Jurkat, Clone E6-1 (cell line): ENCODE results near the gene GCNT3. TPM values are rescaled to one million over a fixed set of nuclear protein-coding genes. Genes with fewer than 3 reads are reported as not detected.

Experiments
- DNase-seq: peaks from one replicate; pipeline ENCODE4 v3.0.0-alpha.2; 2011; ENCODE audit warnings: low read depth, low spot score
- H3K4me3 ChIP-seq: 2 replicates; pipeline ENCODE4 v1.5.1; 2011; ENCODE audit warnings: mild to moderate bottlenecking, low read length, control low read depth, moderate library complexity
- polyA plus RNA-seq: library from polyadenylated mRNA; unstranded; fragments of >200 nt; gene quantifications from one replicate; pipeline ENCODE4 v1.2.1, GENCODE V29; 2012; ENCODE audit warnings: missing spikeins; ENCODE audit not compliant: insufficient read length, insufficient read depth

The GCNT3 gene, protein sequence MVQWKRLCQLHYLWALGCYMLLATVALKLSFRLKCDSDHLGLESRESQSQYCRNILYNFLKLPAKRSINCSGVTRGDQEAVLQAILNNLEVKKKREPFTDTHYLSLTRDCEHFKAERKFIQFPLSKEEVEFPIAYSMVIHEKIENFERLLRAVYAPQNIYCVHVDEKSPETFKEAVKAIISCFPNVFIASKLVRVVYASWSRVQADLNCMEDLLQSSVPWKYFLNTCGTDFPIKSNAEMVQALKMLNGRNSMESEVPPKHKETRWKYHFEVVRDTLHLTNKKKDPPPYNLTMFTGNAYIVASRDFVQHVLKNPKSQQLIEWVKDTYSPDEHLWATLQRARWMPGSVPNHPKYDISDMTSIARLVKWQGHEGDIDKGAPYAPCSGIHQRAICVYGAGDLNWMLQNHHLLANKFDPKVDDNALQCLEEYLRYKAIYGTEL
- polyA plus RNA-seq: not detected

DNA sequence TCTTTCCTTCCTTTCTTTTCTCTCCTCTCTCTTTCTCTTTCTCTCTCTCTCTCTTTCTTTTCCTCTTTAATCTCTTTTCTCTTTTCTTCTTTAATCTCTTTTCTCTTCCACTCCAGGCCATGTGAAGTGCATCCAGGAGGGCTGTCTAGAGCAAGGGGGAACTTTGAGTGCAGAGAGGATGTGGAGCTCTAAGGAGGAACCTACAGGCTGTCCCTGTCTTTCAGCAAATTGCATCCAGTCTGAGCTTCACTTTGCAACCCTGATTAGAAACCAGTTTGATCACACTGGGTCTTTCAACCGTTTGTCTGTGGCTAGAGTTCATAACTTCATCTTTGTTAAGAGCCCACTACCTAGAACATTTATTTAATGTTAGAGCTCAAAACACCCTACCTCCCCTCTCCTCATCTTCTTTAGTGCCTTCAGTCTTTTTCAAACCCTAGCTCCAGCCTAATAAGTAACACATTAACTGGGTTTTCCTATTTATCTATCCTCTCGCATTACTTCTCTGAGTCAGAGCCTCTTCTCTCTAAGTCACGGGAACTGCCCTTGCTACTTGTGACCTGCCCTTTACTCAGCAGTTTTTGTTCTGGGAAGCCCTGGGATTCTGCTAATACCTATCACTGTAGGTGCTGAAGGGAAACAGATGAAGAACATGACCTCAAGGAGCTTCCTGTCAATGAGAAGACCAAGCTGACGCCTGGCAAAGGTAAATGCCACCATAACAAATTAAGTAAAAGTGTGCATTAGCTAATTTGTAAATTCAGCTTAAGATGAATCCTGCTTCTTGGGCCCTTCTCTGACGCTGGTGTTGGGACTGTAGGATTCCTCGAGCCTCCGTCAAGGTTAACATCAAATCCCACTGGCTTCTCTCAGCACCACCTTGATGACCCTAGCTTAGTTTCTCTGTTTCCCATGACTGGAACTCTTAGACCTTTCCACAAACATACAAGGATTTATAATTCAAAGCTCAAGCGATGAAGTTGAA lies at the start of gene GCNT3:
Gene GCNT3, plus strand, starts transcription at position 508 of the 985 bp plus-strand sequence. CDS start 6,456 bp downstream, outside the sequence.
- no peak within 1 kb of the TSS for H3K4me3 ChIP-seq
- DNase-seq: no peak

DNA sequence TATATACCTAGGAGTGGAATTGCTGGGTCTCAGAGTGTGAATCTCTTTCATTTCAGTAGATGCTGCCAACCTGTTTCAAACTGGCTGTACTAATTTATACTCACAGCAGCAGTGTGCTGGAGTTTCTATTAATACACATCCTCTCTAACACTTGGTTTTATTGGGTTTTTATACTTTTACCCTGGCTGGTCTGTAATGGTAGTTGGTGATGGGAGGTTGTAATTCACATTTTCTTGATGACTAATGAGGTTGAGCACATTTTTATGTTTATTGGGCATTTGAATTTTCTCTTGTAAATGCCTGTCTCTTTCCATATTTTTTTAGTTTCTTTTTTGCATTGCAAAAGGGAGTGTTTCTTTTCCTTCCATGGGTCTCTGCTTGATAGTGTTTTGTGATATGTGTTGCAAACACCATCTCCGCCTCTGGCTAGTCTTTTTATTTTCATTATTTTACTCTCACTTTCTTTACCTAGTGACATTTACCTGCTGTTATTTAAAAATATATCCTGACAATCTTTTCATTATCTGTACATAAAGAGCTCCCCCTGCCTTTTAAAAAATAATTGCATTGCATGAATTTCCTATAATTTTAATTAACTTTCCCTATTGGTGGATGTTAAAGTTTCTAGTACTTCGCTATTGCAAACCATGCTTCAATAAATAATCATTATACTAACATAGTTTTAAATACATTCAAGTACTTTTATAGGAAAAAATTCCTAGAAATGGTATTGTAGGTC lies 49.0 kb upstream of the GCNT3 start:
- no peak for DNase-seq
- H3K4me3 ChIP-seq: no peak overlapping the region

DNA sequence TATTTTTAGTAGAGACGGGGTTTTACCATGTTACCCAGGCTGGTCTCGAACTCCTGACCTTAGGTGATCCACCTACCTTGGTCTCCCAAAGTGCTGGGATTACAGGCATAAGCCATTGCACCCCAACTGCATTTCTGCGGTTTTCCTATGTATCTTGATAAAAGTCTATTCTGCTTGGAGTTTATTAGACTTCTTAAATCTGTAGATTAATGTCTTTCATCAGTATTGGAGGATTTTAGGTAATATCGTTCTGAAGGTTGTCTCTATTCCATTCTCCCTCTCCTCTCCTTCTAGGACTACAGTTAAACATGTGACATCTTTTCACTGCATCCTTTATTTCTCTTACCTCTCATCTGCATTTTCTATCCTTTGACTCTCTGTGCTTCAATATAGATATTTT lies 46.3 kb upstream of the GCNT3 start:
- no peak for DNase-seq
- no peak overlapping the region for H3K4me3 ChIP-seq

DNA sequence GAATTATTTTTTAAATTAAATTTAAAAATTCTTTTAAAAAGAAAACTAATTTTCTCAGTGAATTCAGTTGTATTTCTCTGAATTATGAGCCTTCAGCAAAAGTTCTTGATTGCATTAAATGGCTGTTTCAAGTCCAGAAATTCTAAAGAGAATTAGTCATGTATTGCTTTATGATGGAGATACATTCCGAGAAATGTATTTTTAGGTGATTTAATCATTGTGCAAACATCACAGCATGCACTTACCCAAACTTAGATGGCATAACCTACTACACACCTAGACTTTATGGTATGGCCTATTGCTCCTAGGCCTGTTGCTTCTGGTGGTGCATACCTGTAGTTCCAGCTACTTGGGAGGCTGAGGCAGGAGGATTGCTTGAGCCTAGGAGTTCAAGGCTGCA lies 44.3 kb upstream of the GCNT3 start:
- no peak for DNase-seq
- no peak overlapping the region for H3K4me3 ChIP-seq

DNA sequence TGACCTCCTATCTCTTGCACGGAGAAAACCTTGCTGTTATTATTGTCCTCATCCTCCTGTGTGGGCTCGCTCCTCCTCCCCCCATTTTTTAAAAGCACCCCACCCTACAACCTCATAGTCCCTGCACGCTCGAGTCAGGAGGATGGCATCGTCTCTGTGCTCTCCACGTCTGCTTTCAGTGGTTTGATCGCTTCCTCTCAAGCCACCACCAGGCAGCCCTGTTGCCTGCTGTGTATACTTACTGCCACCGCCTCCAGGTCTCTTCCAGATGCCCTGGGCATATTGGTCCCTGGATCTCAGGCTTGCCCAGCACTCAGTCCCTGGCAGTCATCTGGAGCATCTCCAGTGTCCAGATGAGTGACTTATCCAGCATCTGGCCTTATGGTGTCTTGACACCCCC lies 42.1 kb upstream of the GCNT3 start:
- DNase-seq: no peak
- no peak overlapping the region for H3K4me3 ChIP-seq

DNA sequence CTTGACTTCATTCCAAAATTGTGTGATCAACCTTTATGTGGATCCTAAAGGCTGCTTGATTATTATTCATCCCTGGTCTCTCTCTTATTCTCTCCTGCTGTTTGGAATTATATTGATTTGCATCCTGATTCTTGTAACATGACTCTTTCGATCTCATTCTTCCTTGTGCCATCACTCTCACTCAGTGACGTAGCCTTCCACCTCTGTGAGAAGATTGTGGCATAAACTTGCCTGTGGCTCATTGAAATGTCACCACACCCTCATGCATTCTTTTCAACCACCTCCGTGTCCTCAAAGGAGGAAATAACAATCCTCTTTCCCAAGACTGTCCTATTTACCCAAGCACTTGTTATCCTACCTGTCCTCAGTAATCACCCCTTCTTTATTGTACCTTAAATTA lies 41.3 kb upstream of the GCNT3 start:
- no peak overlapping the region for H3K4me3 ChIP-seq
- no peak for DNase-seq

DNA sequence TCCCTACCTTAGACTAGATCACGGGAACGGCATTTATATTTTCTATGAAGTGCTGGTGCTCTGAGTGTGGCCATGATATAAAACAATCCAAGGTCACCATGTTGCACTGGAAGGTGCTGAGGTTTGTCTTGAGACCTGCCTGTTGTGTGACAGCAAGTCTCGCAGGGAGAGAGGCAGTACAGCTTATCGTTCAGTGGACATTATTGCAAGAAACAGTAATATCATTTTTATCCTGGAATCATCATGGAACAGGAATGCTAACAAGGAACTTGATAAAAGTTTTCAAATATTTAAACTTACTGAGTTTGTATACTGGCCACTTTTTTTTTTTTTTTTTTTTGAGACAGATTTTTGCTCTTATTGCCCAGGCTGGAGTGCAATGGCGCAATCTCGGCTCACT lies 40.0 kb upstream of the GCNT3 start:
- no peak for DNase-seq
- H3K4me3 ChIP-seq: no peak overlapping the region

DNA sequence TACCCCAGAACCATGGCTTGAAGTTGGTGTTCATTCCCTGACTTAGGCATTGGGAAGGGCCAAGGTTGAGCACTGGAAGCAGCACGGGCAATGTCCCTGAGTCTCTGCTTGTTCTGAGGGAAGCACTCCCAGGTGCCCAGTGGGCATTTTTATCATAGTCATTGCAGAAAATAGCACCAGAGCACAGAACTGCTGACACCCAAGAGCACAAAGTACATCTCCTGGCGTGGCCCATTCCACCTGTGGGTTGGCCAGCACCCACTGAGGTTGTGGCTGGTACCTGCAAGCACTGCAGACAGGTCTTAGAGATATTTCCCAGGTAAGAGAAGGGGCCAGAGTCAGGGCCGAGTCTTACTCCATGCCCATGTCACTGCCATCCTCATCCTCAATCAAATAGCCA lies 28.5 kb upstream of the GCNT3 start:
- H3K4me3 ChIP-seq: no peak overlapping the region
- no peak for DNase-seq

DNA sequence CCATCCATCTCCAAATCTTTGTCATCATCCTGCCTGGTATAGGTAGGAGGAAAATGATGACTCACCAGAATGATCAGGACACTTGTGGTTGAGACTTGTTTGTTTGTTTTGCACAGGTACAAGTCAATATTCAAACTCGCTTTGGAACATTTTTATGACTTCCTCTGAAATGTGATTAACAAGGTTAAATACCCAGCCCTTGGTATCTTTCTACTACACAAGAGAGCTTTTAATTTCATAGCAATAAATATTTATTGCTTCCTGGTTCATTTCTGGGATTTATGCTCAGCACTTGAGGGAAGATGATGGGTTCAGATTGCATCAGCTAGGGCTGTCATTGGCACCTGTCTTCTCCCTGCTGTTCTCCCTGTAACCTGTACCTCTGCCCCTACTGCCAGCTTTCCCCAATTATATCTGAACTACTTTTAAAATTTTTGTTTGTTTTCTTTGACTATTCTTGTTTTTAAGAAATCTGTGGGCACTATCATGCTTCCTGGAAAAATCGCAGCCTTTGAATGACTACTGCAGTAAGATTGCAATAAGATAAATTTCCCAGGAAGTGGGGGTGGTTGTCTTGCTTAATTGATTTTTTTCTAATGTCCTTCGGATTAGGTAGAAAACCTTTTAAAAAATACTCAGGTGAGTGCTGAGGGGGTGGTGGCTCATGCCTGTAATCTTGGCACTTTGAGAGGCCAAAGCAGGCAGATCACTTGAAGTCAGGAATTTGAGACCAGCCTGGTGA lies 24.3 kb upstream of the GCNT3 start:
- DNase-seq: no peak
- no peak overlapping the region for H3K4me3 ChIP-seq

DNA sequence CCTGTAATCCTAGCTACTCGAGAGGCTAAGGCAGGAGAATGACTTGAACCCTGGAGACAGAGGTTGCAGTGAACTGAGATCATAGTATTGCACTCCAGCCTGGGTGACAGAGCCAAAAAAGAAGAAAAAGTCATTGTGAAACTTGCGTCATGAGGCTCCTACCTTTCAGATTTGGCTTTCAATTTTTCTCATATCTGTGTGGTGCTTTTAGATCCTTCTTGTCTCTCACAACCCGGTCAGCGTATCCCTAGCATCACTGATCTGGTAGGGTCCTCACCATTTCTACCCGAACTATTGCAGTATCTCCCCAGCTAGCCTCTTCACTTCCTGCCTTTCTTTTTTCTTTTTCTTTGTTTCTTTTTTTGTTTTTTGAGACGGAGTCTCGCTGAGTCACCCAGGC lies 21.6 kb upstream of the GCNT3 start:
- DNase-seq: no peak
- H3K4me3 ChIP-seq: no peak overlapping the region

DNA sequence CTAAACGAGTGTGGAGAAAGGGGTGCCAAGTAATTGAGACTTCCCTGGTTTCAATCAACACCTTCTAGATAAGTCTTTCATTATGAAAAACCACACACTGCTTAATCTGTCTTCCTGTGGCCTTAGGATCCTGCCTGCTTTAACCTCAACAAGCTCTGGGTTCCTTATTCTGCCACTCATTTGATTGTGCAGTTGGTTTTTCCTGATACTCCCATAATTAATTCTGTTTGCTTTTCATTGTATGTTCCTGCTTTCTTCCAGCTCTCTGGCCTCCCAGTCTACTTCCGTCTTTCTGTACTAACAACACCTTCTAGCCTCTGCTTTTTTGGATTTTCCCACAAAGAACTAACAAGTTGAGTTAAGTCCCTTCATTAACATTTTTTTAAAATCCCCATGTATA lies 20.2 kb upstream of the GCNT3 start:
- DNase-seq: peak; percentile 11
- no peak overlapping the region for H3K4me3 ChIP-seq

DNA sequence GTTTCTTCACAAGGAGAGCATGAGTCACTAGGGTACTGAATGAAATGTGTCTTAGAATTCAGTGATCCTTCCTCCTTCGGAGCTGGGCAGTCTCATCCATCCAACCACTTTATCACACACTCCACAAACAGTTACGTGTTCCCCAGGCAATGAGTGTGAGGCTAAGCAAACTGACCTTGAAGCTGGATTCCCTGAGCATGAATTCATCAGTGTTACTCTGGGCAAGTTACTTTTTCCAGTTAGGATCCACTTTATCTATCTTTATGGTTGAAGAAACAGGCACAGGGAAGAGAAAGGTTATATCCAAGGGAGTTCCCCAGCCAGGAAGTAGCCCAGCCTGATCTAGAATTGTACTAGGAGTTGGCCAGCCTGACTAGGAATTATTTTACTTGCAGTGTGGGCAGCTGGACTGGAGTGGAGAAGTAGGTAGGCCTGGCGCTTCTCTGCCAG lies 17.1 kb upstream of the GCNT3 start:
- DNase-seq: no peak
- H3K4me3 ChIP-seq: no peak overlapping the region

DNA sequence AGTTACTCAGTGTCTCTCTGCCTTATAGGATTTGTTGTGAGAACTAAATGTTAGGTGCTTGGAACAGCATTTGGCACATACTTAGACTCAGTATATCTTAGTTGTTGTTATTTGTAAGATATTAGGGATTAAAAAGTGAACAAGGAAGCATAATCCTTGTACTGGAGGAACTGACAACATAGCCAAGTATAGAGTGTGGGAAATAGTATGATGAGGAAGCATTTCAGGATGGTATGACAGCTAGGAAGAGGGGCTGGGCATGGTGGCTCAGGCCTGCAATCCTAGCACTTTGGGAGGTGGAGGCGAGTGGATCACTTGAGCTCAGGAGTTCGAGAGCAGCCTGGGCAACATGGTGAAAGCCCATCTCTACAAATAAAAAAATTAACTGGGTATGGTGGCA lies 16.6 kb upstream of the GCNT3 start:
- no peak overlapping the region for H3K4me3 ChIP-seq
- no peak for DNase-seq

DNA sequence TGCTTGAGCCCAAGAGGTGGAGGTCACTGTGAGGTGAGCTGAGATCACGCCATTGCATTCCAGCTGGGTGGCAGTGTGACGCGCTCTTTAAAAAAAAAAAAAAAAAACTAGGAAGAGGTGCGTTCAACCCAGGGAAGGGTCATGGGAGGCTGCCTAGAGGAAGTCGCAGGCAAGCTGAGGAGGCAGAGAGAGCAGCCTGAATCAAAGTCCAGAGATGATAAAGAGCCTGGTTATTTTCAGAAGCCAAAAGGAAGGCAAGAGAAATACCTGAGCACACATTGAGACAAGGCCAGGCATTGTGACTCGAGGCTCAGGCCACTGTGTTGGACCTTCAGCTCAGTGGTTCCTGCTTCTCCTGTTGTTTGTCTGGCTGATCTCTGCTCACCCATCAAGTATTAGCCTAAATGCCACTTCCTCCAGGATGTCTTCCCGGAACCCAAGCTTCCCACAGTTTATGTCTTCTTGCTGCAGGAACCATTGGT lies 16.1 kb upstream of the GCNT3 start:
- no peak overlapping the region for H3K4me3 ChIP-seq
- no peak for DNase-seq

DNA sequence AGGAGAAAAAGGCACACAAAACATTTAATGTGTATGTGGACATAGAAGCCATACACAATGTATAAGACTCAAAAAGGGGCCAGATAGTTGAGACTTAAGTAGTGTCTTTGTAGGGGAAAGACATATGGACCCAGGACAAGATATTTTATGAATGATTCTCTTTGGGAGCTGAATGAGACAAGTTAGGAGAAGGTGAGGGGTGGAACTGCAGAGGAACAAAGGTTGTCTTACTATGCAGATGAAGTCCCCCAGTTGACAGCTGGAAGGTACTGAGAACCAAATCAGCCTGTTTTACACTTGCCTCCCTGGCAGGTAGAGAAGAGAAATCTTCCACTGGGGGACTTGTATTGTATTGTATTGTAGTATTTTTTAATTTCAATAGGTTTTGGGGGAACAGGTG lies 14.9 kb upstream of the GCNT3 start:
- no peak overlapping the region for H3K4me3 ChIP-seq
- no peak for DNase-seq

DNA sequence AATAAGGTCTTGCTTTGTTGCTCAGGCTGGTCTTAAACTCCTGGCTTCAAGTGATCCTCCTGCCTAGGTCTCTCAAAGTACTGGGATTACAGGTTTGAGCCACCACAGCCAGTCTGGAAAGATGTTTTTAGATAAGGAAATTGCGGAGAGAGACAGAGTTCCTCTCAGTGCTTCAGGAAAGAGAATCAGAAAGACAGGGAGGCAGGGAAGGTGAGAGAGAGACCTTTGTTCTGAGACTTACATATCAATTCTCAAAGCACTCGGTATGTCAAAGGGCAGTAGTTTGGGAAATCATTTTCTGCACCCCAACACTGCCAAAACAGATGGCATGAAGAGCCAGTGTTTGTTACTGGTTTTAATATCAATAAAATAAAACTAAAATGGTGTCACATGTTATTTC lies 13.1 kb upstream of the GCNT3 start:
- H3K4me3 ChIP-seq: no peak overlapping the region
- no peak for DNase-seq

DNA sequence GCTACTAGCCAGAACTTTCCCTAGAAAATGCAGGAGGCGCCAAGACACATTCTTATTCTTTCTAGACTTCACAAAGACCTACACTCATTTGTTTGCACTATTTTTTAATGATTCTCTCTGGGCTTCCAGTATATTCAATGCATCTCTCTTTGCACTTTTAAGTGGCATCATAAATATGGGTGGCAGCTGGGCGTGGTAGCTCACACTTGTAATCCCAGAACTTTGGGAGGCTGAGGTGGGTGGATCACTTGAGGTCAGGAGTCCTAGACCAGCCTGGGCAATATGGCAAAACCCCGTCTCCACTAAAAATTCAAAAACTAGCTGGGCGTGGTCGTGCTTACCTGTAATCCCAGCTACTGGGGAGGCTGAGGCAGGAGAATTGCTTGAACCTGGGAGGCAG lies 5.6 kb upstream of the GCNT3 start:
- no peak overlapping the region for H3K4me3 ChIP-seq
- DNase-seq: no peak
